RWPE2 (cell line): Measurements from ENCODE around the gene KANK4.

Source experiments
- ATAC-seq: fragments of 200-7000 bp; cut with Tn5 transposase; 3 replicates; pipeline ENCODE4 v1.9.1; 2021; ENCODE audit warnings: low read depth
- DNase-seq: peaks from one replicate; pipeline ENCODE4 v3.0.0-alpha.2; 2020; ENCODE audit warnings: low spot score
- H3K27ac ChIP-seq: fragments of 450-650 bp; 2 replicates; pipeline ENCODE4 v1.5.1; 2017; ENCODE audit warnings: mild to moderate bottlenecking; ENCODE audit not compliant: poor library complexity, severe bottlenecking
- H3K27me3 ChIP-seq: fragments of 250-450 bp; sonication (Bioruptor Pico); 2 replicates; pipeline ENCODE4 v1.5.1; 2021; ENCODE audit warnings: mild to moderate bottlenecking, moderate library complexity; ENCODE audit not compliant: insufficient read depth, poor library complexity, severe bottlenecking
- H3K36me3 ChIP-seq: fragments of 250-450 bp; sonication (Bioruptor Pico); 2 replicates; pipeline ENCODE4 v1.5.1; 2020; ENCODE audit warnings: low read depth, mild to moderate bottlenecking, moderate library complexity
- H3K4me1 ChIP-seq: fragments of 250-450 bp; sonication (Bioruptor Pico); 2 replicates; pipeline ENCODE4 v1.5.1; 2021; ENCODE audit warnings: mild to moderate bottlenecking, moderate library complexity; ENCODE audit not compliant: insufficient read depth, poor library complexity, severe bottlenecking
- H3K4me3 ChIP-seq: fragments of 250-450 bp; sonication (Bioruptor Pico); 2 replicates; pipeline ENCODE4 v1.5.1; 2021; ENCODE audit warnings: mild to moderate bottlenecking, moderate library complexity; ENCODE audit not compliant: severe bottlenecking
- H3K9me3 ChIP-seq: fragments of 250-450 bp; sonication (Bioruptor Pico); 2 replicates; pipeline ENCODE4 v1.5.1; 2021; ENCODE audit warnings: mild to moderate bottlenecking, moderate library complexity; ENCODE audit not compliant: severe bottlenecking
- TF ChIP-seq, protein P1 (sequence below): fragments of 450-650 bp; IDR thresholded peaks from one replicate; pipeline ENCODE4 v1.5.1; 2017; ENCODE audit warnings: mild to moderate bottlenecking, moderate library complexity; ENCODE audit not compliant: poor library complexity, severe bottlenecking

Gene KANK4

DNA sequence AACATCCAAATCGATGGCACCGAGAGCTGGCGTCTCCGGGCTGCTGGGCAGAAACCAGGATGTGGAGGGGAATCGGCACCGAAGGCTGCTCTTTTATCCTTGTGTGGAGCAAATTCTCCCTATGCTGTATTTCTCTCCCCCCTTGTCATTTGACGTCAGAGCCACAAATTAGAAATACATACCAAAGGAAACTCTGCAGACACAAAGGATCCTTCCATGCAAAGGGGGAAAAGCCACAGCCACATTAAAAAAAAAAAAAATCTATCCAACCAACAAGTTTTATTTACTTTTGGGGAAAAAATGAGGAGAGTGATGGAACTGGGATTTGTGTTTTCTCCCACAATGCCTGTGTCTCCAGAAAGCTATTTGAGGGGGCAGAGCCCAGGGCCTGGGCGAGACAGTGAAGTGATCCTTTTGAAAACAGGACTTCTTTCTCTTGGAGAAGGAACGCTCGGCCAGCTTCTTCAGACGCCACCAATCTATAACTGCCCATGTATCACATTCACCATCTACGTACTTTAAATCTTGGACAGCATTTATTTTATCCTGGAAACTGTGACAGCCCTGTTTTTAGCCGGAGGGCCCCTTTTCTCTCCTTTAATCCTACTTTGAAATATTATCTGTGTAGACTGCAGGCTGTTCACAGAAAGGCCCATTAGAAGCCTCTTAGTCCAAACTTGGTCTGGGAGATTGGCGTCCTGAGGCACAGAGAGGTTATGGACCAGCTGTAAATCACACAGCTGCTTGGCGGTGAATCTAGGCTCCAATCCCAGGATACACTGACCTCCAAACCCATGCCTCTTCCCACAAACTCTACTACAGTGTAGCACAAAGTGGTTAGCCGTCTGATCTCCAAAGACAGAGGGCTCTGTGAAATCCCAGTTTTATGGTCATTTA lies 4.5 kb downstream of the KANK4 start:
- Histone ChIP-seq H3K4me1 (no peaks in the 10 kb centered on the region), H3K4me3 (no peak overlapping the region), H3K27me3 (peaks cover 6% of the 10 kb centered on the region), H3K9me3 (no peaks in the 10 kb centered on the region), H3K36me3 (no peaks in the 10 kb centered on the region), H3K27ac (no peak overlapping the region)
- TF ChIP-seq, protein P1, sequence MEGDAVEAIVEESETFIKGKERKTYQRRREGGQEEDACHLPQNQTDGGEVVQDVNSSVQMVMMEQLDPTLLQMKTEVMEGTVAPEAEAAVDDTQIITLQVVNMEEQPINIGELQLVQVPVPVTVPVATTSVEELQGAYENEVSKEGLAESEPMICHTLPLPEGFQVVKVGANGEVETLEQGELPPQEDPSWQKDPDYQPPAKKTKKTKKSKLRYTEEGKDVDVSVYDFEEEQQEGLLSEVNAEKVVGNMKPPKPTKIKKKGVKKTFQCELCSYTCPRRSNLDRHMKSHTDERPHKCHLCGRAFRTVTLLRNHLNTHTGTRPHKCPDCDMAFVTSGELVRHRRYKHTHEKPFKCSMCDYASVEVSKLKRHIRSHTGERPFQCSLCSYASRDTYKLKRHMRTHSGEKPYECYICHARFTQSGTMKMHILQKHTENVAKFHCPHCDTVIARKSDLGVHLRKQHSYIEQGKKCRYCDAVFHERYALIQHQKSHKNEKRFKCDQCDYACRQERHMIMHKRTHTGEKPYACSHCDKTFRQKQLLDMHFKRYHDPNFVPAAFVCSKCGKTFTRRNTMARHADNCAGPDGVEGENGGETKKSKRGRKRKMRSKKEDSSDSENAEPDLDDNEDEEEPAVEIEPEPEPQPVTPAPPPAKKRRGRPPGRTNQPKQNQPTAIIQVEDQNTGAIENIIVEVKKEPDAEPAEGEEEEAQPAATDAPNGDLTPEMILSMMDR, result no peak
- no peak for ATAC-seq
- no peak for DNase-seq

DNA sequence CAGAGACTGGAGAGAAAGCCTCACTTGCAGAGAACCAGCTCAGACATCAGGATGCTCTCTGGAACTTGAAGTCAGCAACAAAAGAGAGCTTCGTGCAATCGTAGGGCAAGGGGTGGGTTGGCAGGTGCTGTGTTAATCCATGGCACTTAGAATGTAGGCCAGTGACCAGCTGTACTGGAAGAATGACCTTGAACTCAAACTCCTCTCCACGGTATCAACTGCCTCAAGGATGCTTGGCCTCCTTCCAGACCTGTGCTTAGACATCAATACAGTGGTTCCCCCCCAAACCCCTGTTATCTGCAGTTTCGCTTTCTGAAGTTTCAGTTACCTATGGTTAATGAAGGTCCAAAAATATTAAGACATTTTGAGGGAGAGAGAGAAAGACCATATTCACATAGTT lies 6.5 kb downstream of the KANK4 start:
- Histone ChIP-seq H3K27ac (no peak overlapping the region), H3K4me1 (peaks cover 7% of the 10 kb centered on the region), H3K9me3 (no peaks in the 10 kb centered on the region), H3K27me3 (no peaks in the 10 kb centered on the region), H3K4me3 (no peak overlapping the region), H3K36me3 (no peaks in the 10 kb centered on the region)
- no peak for ATAC-seq
- TF ChIP-seq, protein P1, result no peak
- no peak for DNase-seq

DNA sequence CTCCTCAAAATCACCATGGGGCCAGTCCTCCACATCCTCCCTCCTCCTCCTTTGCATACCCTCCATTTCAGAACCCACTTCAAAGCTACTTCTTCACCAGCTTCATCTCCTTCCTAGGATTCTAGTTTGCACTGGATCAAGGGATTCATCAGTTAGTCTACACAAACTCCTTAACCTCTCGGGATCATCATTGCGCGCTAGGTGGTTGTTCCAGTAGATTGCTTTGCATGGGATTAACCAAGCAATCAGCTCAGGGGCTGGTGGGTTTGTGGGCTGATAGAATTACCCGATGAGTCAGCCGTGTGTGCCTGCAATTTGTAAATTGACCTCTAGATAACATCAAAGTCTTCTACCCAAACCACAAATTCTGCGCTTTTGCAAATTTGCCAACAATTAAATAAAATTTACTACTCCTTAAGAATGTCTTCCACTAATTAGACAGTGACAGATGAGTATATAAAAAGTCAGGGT lies 7.7 kb downstream of the KANK4 start:
- H3K27me3 ChIP-seq, result no peaks in the 10 kb centered on the region
- TF ChIP-seq, protein P1, result no peak
- no peak overlapping the region for H3K27ac ChIP-seq
- ATAC-seq (no peak), DNase-seq (no peak)
- H3K4me1 ChIP-seq, result peaks cover 11% of the 10 kb centered on the region
- H3K9me3 ChIP-seq, result no peaks in the 10 kb centered on the region
- no peak overlapping the region for H3K4me3 ChIP-seq
- no peaks in the 10 kb centered on the region for H3K36me3 ChIP-seq

DNA sequence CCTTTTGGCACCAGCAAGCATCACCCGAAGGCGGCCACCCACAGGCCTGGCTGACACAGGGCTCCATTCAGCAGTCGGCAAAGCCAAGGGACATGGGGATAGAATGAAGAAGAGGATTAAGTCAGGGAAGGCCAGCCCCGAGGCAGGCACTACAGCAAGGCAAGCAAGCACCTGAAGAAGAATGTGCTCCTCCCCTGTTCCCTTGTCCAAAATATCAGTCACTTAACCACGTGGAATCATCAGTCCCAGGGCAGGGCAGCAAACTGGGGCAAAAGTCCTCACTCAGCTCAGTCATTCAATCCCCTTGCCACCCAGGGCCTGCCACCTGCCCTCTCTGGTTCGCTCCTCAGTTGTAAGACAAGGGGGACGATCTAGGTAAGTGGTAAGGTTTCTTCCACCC lies 9.3 kb downstream of the KANK4 start:
- Histone ChIP-seq H3K9me3 (no peaks in the 10 kb centered on the region), H3K27ac (no peak overlapping the region), H3K4me3 (no peak overlapping the region), H3K4me1 (peaks cover 11% of the 10 kb centered on the region), H3K36me3 (no peaks in the 10 kb centered on the region), H3K27me3 (no peaks in the 10 kb centered on the region)
- ATAC-seq, result no peak
- DNase-seq, result no peak
- TF ChIP-seq, protein P1, result no peak

DNA sequence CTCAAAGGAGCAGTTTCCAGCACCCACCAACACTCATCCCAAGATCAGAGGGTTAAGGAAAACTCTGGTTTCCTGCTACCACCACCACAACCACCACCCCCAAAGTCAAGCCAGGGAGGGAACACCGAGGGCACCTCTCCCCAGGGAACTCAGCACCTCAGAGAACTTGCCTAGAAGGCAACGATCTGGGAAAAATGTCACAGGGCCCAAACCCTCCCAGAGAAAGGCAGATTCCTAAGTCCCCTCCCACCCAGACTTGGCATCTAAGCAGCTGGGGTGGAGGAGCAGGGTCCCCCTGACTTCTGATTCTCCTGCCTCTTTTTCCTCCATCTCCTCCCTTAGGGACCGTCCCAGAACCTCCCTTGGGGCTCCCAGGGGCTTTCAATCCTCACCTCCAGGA lies 10.6 kb downstream of the KANK4 start:
- H3K4me3 ChIP-seq, result no peak overlapping the region
- TF ChIP-seq, protein P1, result no peak
- DNase-seq, result no peak
- ATAC-seq, result no peak
- peak overlapping the region; percentile 41 for H3K27ac ChIP-seq
- H3K27me3 ChIP-seq, result no peaks in the 10 kb centered on the region
- peaks cover 11% of the 10 kb centered on the region for H3K4me1 ChIP-seq
- no peaks in the 10 kb centered on the region for H3K36me3 ChIP-seq
- no peaks in the 10 kb centered on the region for H3K9me3 ChIP-seq
